HEK293 (cell line): ENCODE results near the gene TK2.

Source experiments
- CTCF ChIA-PET: fragments of 350-600 bp; formaldehyde crosslinking; extraction: SDS; loops from one replicate; lab custom pipeline; 2021; ENCODE audit warnings: antibody characterized with exemption; lab: Yijun Ruan, JAX
- POLR2A ChIA-PET: fragments of 300-600 bp; formaldehyde crosslinking; extraction: SDS; loops from one replicate; lab custom pipeline; 2020; ENCODE audit warnings: antibody characterized with exemption, inconsistent platforms; lab: Yijun Ruan, JAX
- H3K27ac ChIP-seq: fragments of 200-500 bp; sonication (Bioruptor generic); 2 replicates; pipeline ENCODE4 v1.5.1; 2014; ENCODE audit warnings: low read depth, low read length, control low read depth, inconsistent platforms; ENCODE audit errors: extremely low read depth
- H3K36me3 ChIP-seq, 2 experiments: fragments of 200-500 bp in 1 of 2; sonication (Bioruptor generic) in 1 of 2; 1 replicate in 1 of 2; 2 replicates in 1 of 2; pipeline ENCODE4 v1.5.1; 2014 to 2017; ENCODE audit warnings: inconsistent platforms in 2 of 2, low read length in 2 of 2; ENCODE audit not compliant: control insufficient read depth in 2 of 2, insufficient read depth in 1 of 2
- H3K4me1 ChIP-seq: fragments of 200-500 bp; sonication (Bioruptor generic); 2 replicates; pipeline ENCODE4 v1.5.1; 2014; ENCODE audit warnings: mild to moderate bottlenecking, low read length, inconsistent platforms; ENCODE audit not compliant: control insufficient read depth, insufficient read depth
- H3K4me3 ChIP-seq: 2 replicates; pipeline ENCODE4 v1.5.1; 2011; ENCODE audit warnings: low read depth, mild to moderate bottlenecking, control low read depth, low read length, moderate library complexity
- H3K9me3 ChIP-seq: fragments of 200-500 bp; sonication (Bioruptor generic); 2 replicates; pipeline ENCODE4 v1.5.1; 2014; ENCODE audit warnings: low read depth, low read length, inconsistent platforms; ENCODE audit not compliant: control insufficient read depth, insufficient read depth
- CTCF ChIP-seq: fragments of 450-650 bp; formaldehyde crosslinking; IDR thresholded peaks from 2 replicates; pipeline ENCODE4 v1.5.1; 2016; ENCODE audit warnings: missing biosample characterization, missing genetic modification characterization
- HOXD13 ChIP-seq: sonication (generic); formaldehyde crosslinking; IDR thresholded peaks from 2 replicates; pipeline ENCODE4 v1.8.0; 2022; ENCODE audit warnings: missing genetic modification reagents, borderline replicate concordance
- PRDM4 ChIP-seq: fragments of 450-650 bp; formaldehyde crosslinking; IDR thresholded peaks from 2 replicates; pipeline ENCODE4 v1.5.1; 2017; ENCODE audit warnings: missing biosample characterization, missing genetic modification characterization
- SCRT2 ChIP-seq: fragments of 450-650 bp; formaldehyde crosslinking; IDR thresholded peaks from 2 replicates; pipeline ENCODE4 v1.5.1; 2016; ENCODE audit warnings: missing biosample characterization, missing genetic modification characterization
- ZFP69B ChIP-seq: fragments of 450-650 bp; formaldehyde crosslinking; IDR thresholded peaks from 2 replicates; pipeline ENCODE4 v1.5.1; 2016; ENCODE audit warnings: missing biosample characterization, missing genetic modification characterization
- ZIC2 ChIP-seq: fragments of 450-650 bp; formaldehyde crosslinking; IDR thresholded peaks from 2 replicates; pipeline ENCODE4 v1.5.1; 2016; ENCODE audit warnings: missing biosample characterization, missing genetic modification characterization
- ZNF146 ChIP-seq: fragments of 450-650 bp; formaldehyde crosslinking; IDR thresholded peaks from 2 replicates; pipeline ENCODE4 v1.5.1; 2016; ENCODE audit warnings: missing biosample characterization, missing genetic modification characterization
- ZNF202 ChIP-seq: fragments of 450-650 bp; formaldehyde crosslinking; IDR thresholded peaks from 2 replicates; pipeline ENCODE4 v1.5.1; 2016; ENCODE audit warnings: missing biosample characterization, missing genetic modification characterization, borderline replicate concordance
- ZNF324 ChIP-seq: fragments of 450-650 bp; formaldehyde crosslinking; IDR thresholded peaks from 2 replicates; pipeline ENCODE4 v1.5.1; 2016; ENCODE audit warnings: missing biosample characterization, missing genetic modification characterization
- ZNF658 ChIP-seq: fragments of 450-650 bp; formaldehyde crosslinking; IDR thresholded peaks from 2 replicates; pipeline ENCODE4; 2016; ENCODE audit warnings: missing biosample characterization, missing genetic modification characterization
- ZNF664 ChIP-seq: fragments of 450-650 bp; formaldehyde crosslinking; IDR thresholded peaks from 2 replicates; pipeline ENCODE4 v1.5.1; 2016; ENCODE audit warnings: missing biosample characterization, missing genetic modification characterization
- ZNF677 ChIP-seq: fragments of 450-650 bp; IDR thresholded peaks from 2 replicates; pipeline ENCODE4 v1.5.0; 2018; ENCODE audit warnings: missing biosample characterization, mild to moderate bottlenecking, missing genetic modification characterization, moderate library complexity
- ZNF768 ChIP-seq: fragments of 450-650 bp; formaldehyde crosslinking; IDR thresholded peaks from 2 replicates; pipeline ENCODE4 v1.5.1; 2018; ENCODE audit warnings: missing biosample characterization, mild to moderate bottlenecking, missing genetic modification characterization

TK2 gene

GRCh38 chr16:66512272-66513110, 37.4 kb downstream of the TK2 start:
- Histone ChIP-seq H3K36me3 (peaks cover 0 to 31% of the 10 kb centered on the region in 2 experiments; a peak in 1 of 3 replicates), H3K27ac (no peak overlapping the region)
- TF ChIP-seq CTCF (tag by site-specific recombination) (no peak), ZNF664 (tag by site-specific recombination) (peak; percentile 69; the same call in 1 of the 2 replicates)
- TF ChIP-seq, all 188 proteins: peak for 1
- Histone ChIP-seq H3K4me3 (no peak overlapping the region), H3K9me3 (no peaks in the 10 kb centered on the region), H3K4me1 (peaks cover 7% of the 10 kb centered on the region; the same call in 1 of the 2 replicates)
- POLR2A ChIA-PET: interaction anchor here (1.2 to 1.7 kb wide), 3 partner anchors 8 to 39 kb away, joined by 3 to 10 read pairs (median 4); partner anchors contain the start of gene CKLF
- CTCF ChIA-PET: interaction anchor here (0.5 to 2.4 kb wide), 5 partner anchors 28 to 190 kb away, joined by 3 to 7 read pairs (median 4); partner anchors contain the start of gene TK2

GRCh38 chr16:66511602-66512271, 38.2 kb downstream of the TK2 start:
- Histone ChIP-seq H3K4me3 (no peak overlapping the region), H3K9me3 (no peaks in the 10 kb centered on the region), H3K36me3 (peaks cover 0 to 31% of the 10 kb centered on the region in 2 experiments; a peak in 1 of 3 replicates), H3K27ac (no peak overlapping the region), H3K4me1 (peaks cover 4% of the 10 kb centered on the region; the same call in 1 of the 2 replicates)
- ChIA-PET POLR2A (interaction anchor here (1.2 to 1.7 kb wide), 3 partner anchors 9 to 40 kb away, joined by 3 to 10 read pairs (median 4); partner anchors contain the start of gene CKLF), CTCF (interaction anchor here (0.5 to 2.4 kb wide), 5 partner anchors 39 to 190 kb away, joined by 3 to 7 read pairs (median 4); partner anchors contain the start of gene TK2)
- TF ChIP-seq ZNF677 (tag by site-specific recombination) (no peak), ZIC2 (tag by site-specific recombination) (0 out of 2 replicates have a peak, but pooled peaks have one; percentile 11), SCRT2 (peak; percentile 63)

- Histone ChIP-seq H3K36me3 (peaks cover 0 to 26% of the 10 kb centered on the region in 2 experiments; a peak in 1 of 3 replicates), H3K27ac (no peak overlapping the region), H3K4me1 (no peaks in the 10 kb centered on the region), H3K4me3 (no peak overlapping the region), H3K9me3 (no peaks in the 10 kb centered on the region)
- ChIA-PET CTCF (interaction anchor here (0.9 to 2.4 kb wide), 4 partner anchors 41 to 906 kb away, joined by 3 to 7 read pairs (median 4); partner anchors contain the start of genes CKLF and ZDHHC1), POLR2A (interaction anchor here (1.2 to 1.7 kb wide), 3 partner anchors 9 to 41 kb away, joined by 3 to 10 read pairs (median 4); partner anchors contain the start of gene CKLF)
- TF ChIP-seq PRDM4 (tag by site-specific recombination) (no peak), ZNF146 (tag by site-specific recombination) (no peak), ZFP69B (tag by site-specific recombination) (no peak), ZNF658 (tag by site-specific recombination) (no peak), ZNF324 (tag by site-specific recombination) (no peak), ZNF202 (tag by site-specific recombination) (no peak), ZNF768 (0 out of 2 replicates have a peak, but pooled peaks have one; percentile 2), HOXD13 (no peak)
Measured at GRCh38 chr16:66510711-66511601, 39.0 kb downstream of the TK2 start.
